Calu3 (cell line): ENCODE data around the gene MED12L. TPM values are rescaled to one million over a fixed set of nuclear protein-coding genes. Genes with fewer than 3 reads are reported as not detected.
"Not testable (repeated sequence)": the region's sequence is repeated elsewhere in the genome, so short reads cannot be mapped to it uniquely, and the experiment has no call there.

Experiments used
- BruUV-seq: library from RNA; stranded (reverse); fragments of 400-500 nt; replicated peaks from 2 replicates; lab custom pipeline; 2021; lab: Mats Ljungman, UMichigan
- CTCF ChIA-PET: fragments of 300-600 bp; sonication (Branson Sonifier 250); formaldehyde crosslinking; loops from one replicate; lab custom pipeline; 2022; ENCODE audit warnings: antibody characterized with exemption; lab: Charles Lee
- DNase-seq: peaks from one replicate; pipeline ENCODE4 v3.0.0; 2022
- H3K27ac Mint-ChIP-seq: one replicate; pipeline ENCODE4 v1.8.0; 2022; ENCODE audit warnings: mixed read lengths; ENCODE audit not compliant: unreplicated experiment
- H3K27me3 Mint-ChIP-seq: one replicate; pipeline ENCODE4 v1.8.0; 2022; ENCODE audit warnings: mixed read lengths; ENCODE audit not compliant: unreplicated experiment
- H3K36me3 Mint-ChIP-seq: one replicate; pipeline ENCODE4 v1.8.0; 2022; ENCODE audit warnings: mild to moderate bottlenecking, moderate library complexity, mixed read lengths; ENCODE audit not compliant: insufficient read depth, unreplicated experiment
- H3K4me1 Mint-ChIP-seq: one replicate; pipeline ENCODE4 v1.8.0; 2022; ENCODE audit warnings: mild to moderate bottlenecking, low read depth, mixed read lengths; ENCODE audit not compliant: unreplicated experiment
- H3K4me3 Mint-ChIP-seq: one replicate; pipeline ENCODE4 v1.8.0; 2022; ENCODE audit warnings: mild to moderate bottlenecking, low read depth, moderate library complexity, mixed read lengths; ENCODE audit not compliant: unreplicated experiment
- H3K9me3 Mint-ChIP-seq: one replicate; pipeline ENCODE4 v1.8.0; 2022; ENCODE audit warnings: low read depth, mixed read lengths; ENCODE audit not compliant: unreplicated experiment
- CTCF ChIP-seq: fragments of 200-600 bp; IDR thresholded peaks from one replicate; pipeline ENCODE4 v1.8.0; 2022; ENCODE audit warnings: antibody characterized with exemption; ENCODE audit not compliant: unreplicated experiment
- intact Hi-C: fragments of 100-400 bp; cut with micrococcal nuclease; formaldehyde crosslinking; loops from one replicate; pipeline ENCODE4 v1.10.0; 2022; ENCODE audit not compliant: unreplicated experiment
- total RNA-seq: library from RNA; stranded (reverse); gene quantifications from 2 replicates; pipeline ENCODE4 v1.2.3, GENCODE V29; 2022

Gene MED12L
- total RNA-seq, 1 experiment from 2014 or later: 4.6 TPM

GRCh38 chr3:151169262-151169947 lies 83.9 kb downstream of the MED12L start:
- DNase-seq: no peak
- BruUV-seq: no TSS peak
- H3K9me3 Mint-ChIP-seq: no peaks in the 10 kb centered on the region
- no peak overlapping the region for H3K27ac Mint-ChIP-seq
- H3K27me3 Mint-ChIP-seq: no peaks in the 10 kb centered on the region
- H3K36me3 Mint-ChIP-seq: no peaks in the 10 kb centered on the region
- no peaks in the 10 kb centered on the region for H3K4me1 Mint-ChIP-seq
- no peak for TF ChIP-seq CTCF
- intact Hi-C loops: no loop called here
- CTCF ChIA-PET: interaction anchor here (0.7 to 2.0 kb wide), 3 partner anchors 9 to 857 kb away, joined by 4 to 9 read pairs (median 5); no protein-coding TSS in a partner anchor
- no peak overlapping the region for H3K4me3 Mint-ChIP-seq

- BruUV-seq, H3K36me3 Mint-ChIP-seq, H3K4me3 Mint-ChIP-seq, intact Hi-C loops, H3K9me3 Mint-ChIP-seq, H3K27ac Mint-ChIP-seq, H3K27me3 Mint-ChIP-seq, CTCF ChIA-PET, DNase-seq, H3K4me1 Mint-ChIP-seq: not testable (repeated sequence)
These were observed 84.7 kb downstream of the MED12L start for GRCh38 chr3:151169948-151170679.

- H3K27ac Mint-ChIP-seq: no peak overlapping the region
- H3K27me3 Mint-ChIP-seq: no peaks in the 10 kb centered on the region
- H3K4me3 Mint-ChIP-seq: no peak overlapping the region
- no peaks in the 10 kb centered on the region for H3K36me3 Mint-ChIP-seq
- no TSS peak for BruUV-seq
- DNase-seq: no peak
- CTCF ChIA-PET: no interaction called here
- TF ChIP-seq CTCF: no peak
- H3K4me1 Mint-ChIP-seq: no peaks in the 10 kb centered on the region
- H3K9me3 Mint-ChIP-seq: no peaks in the 10 kb centered on the region
- intact Hi-C loops: no loop called here
These were observed 85.8 kb downstream of the MED12L start for GRCh38 chr3:151171145-151171757.

GRCh38 chr3:151174351-151174750 lies 88.9 kb downstream of the MED12L start:
- H3K9me3 Mint-ChIP-seq: no peaks in the 10 kb centered on the region
- no peak for TF ChIP-seq CTCF
- H3K4me3 Mint-ChIP-seq: no peak overlapping the region
- peaks cover 8% of the 10 kb centered on the region for H3K4me1 Mint-ChIP-seq
- H3K27me3 Mint-ChIP-seq: no peaks in the 10 kb centered on the region
- H3K36me3 Mint-ChIP-seq: no peaks in the 10 kb centered on the region
- DNase-seq: no peak
- no TSS peak for BruUV-seq
- H3K27ac Mint-ChIP-seq: no peak overlapping the region
- intact Hi-C loops: no loop called here
- CTCF ChIA-PET: no interaction called here
